GM12878 (cell line): ENCODE measurements around the gene MGAT5. TPM values are rescaled to one million over a fixed set of nuclear protein-coding genes. Genes with fewer than 3 reads are reported as not detected.

Source experiments
- ATAC-seq: fragments of 200-7000 bp; cut with Tn5 transposase; 3 replicates; pipeline ENCODE4 v1.9.1; 2020; ENCODE audit warnings: mild to moderate bottlenecking, moderate library complexity
- BruUV-seq: library from RNA; stranded (reverse); fragments of 400-500 nt; replicated peaks from 2 replicates; lab custom pipeline; 2021; lab: Mats Ljungman, UMichigan
- CTCF ChIA-PET: fragments of 300-600 bp; sonication (Branson Sonifier 250); formaldehyde crosslinking; extraction: SDS; loops from one replicate; lab custom pipeline; 2021; ENCODE audit warnings: inconsistent platforms; lab: Yijun Ruan, JAX
- POLR2A ChIA-PET: fragments of 350-600 bp; formaldehyde crosslinking; extraction: SDS; loops from one replicate; lab custom pipeline; 2021; ENCODE audit warnings: inconsistent platforms; lab: Charles Lee
- RAD21 ChIA-PET: fragments of 300-600 bp; sonication (Branson Sonifier 250); formaldehyde crosslinking; loops from one replicate; lab custom pipeline; 2023; ENCODE audit warnings: antibody characterized with exemption; ENCODE audit not compliant: unreplicated experiment; lab: Charles Lee
- SMC1A ChIA-PET: fragments of 300-600 bp; sonication (Branson Sonifier 250); formaldehyde crosslinking; loops from one replicate; lab custom pipeline; 2023; ENCODE audit not compliant: unreplicated experiment, uncharacterized antibody; lab: Charles Lee
- DNase-seq: peaks from one replicate; pipeline ENCODE4 v3.0.0-alpha.2; 2011; ENCODE audit warnings: low read depth, low spot score
- FAIRE-seq: peaks from 3 replicates; lab custom pipeline; 2011; peaks lifted over from hg19 to GRCh38; lab: Jason Lieb, UNC
- H2AFZ ChIP-seq: 2 replicates; pipeline ENCODE4 v1.6.0; 2011; ENCODE audit warnings: low read depth, low read length, control low read depth; ENCODE audit not compliant: control insufficient read depth
- H3K27ac ChIP-seq: 2 replicates; pipeline ENCODE4 v1.5.1; 2011; ENCODE audit warnings: control low read depth; ENCODE audit not compliant: control insufficient read depth, insufficient read depth
- H3K27me3 ChIP-seq, 2 experiments: replicated peaks in 1 of 2; 2 replicates each; pipeline versions ENCODE4 v1.6.0 to v1.6.1; 2011; ENCODE audit warnings: low read length in 1 of 2; ENCODE audit not compliant: control insufficient read depth in 2 of 2, insufficient read depth in 2 of 2
- H3K36me3 ChIP-seq, 2 experiments: 2 replicates each; pipeline ENCODE4 v1.5.1; 2011; ENCODE audit warnings: low read length in 1 of 2; ENCODE audit not compliant: control insufficient read depth in 2 of 2, insufficient read depth in 2 of 2
- H3K4me1 ChIP-seq: 2 replicates; pipeline ENCODE4 v1.6.1; 2011; ENCODE audit warnings: mild to moderate bottlenecking, low read length, moderate library complexity, mixed read lengths; ENCODE audit not compliant: control insufficient read depth, insufficient read depth
- H3K4me2 ChIP-seq: 2 replicates; pipeline ENCODE4 v1.6.0; 2011; ENCODE audit warnings: control low read depth; ENCODE audit not compliant: control insufficient read depth, insufficient read depth
- H3K4me3 ChIP-seq: fragments of 200-600 bp; sonication (generic); 2 replicates; pipeline ENCODE4 v1.5.1; 2016
- H3K79me2 ChIP-seq: 2 replicates; pipeline ENCODE4 v1.6.0; 2011; ENCODE audit warnings: low read length; ENCODE audit not compliant: control insufficient read depth, insufficient read depth
- H3K9ac ChIP-seq: 2 replicates; pipeline ENCODE4 v1.8.0; 2011; ENCODE audit warnings: low read length, control low read depth, mixed read lengths; ENCODE audit not compliant: control insufficient read depth, insufficient read depth
- H3K9me3 ChIP-seq: replicated peaks from 3 replicates; pipeline ENCODE4 v1.5.1; 2011; ENCODE audit warnings: mild to moderate bottlenecking, low read length; ENCODE audit not compliant: control insufficient read depth, insufficient read depth
- H4K20me1 ChIP-seq: 2 replicates; pipeline ENCODE4 v1.6.0; 2011; ENCODE audit not compliant: control insufficient read depth, insufficient read depth
- BACH1 ChIP-seq: fragments of 450-650 bp; IDR thresholded peaks from 2 replicates; pipeline ENCODE4 v1.6.1; 2017; ENCODE audit warnings: mild to moderate bottlenecking, borderline replicate concordance
- BCL3 ChIP-seq: IDR thresholded peaks from 2 replicates; pipeline ENCODE4 v1.6.1; 2011; ENCODE audit warnings: borderline replicate concordance, low read depth, mild to moderate bottlenecking, moderate library complexity, low read length; ENCODE audit not compliant: insufficient read depth, poor library complexity, severe bottlenecking
- EGR1 ChIP-seq, 2 experiments: IDR thresholded peaks; 1 replicate in 1 of 2; 2 replicates in 1 of 2; pipeline ENCODE4 v1.6.1; 2011 to 2012; ENCODE audit warnings: low read depth in 2 of 2, low read length in 2 of 2, borderline replicate concordance in 1 of 2, mild to moderate bottlenecking in 1 of 2, moderate library complexity in 1 of 2
- FOXM1 ChIP-seq: IDR thresholded peaks from 2 replicates; pipeline ENCODE4 v1.6.1; 2012; ENCODE audit warnings: low read depth, mild to moderate bottlenecking, inconsistent platforms, low read length, moderate library complexity
- HDGF ChIP-seq: fragments of 450-650 bp; IDR thresholded peaks from 2 replicates; pipeline ENCODE4 v1.6.1; 2016; ENCODE audit warnings: antibody characterized with exemption
- JUND ChIP-seq: IDR thresholded peaks from 2 replicates; pipeline ENCODE4 v1.6.1; 2012; ENCODE audit warnings: low read depth, mild to moderate bottlenecking, low read length, improper control_type of control experiment, moderate library complexity
- MEF2A ChIP-seq: IDR thresholded peaks from 2 replicates; pipeline ENCODE4 v1.6.1; 2011; ENCODE audit warnings: low read depth, mild to moderate bottlenecking, low read length, moderate library complexity; ENCODE audit not compliant: insufficient read depth
- SPI1 ChIP-seq: IDR thresholded peaks from 2 replicates; pipeline ENCODE4 v1.6.1; 2011; ENCODE audit warnings: low read depth, mild to moderate bottlenecking, low read length, moderate library complexity, borderline replicate concordance; ENCODE audit not compliant: insufficient read depth
- YY1 ChIP-seq: IDR thresholded peaks from 2 replicates; pipeline ENCODE4 v1.6.1; 2011; ENCODE audit warnings: low read depth, mild to moderate bottlenecking, low read length
- ZNF217 ChIP-seq: fragments of 450-650 bp; IDR thresholded peaks from 2 replicates; pipeline ENCODE4 v1.6.1; 2017; ENCODE audit warnings: antibody characterized with exemption, mild to moderate bottlenecking
- ZNF274 ChIP-seq: IDR thresholded peaks from one replicate; pipeline ENCODE4 v1.8.0; 2011; ENCODE audit not compliant: insufficient read length, insufficient read depth
- WGBS: methylation state at CpG from one replicate; pipeline ENCODE4 v1.1.6; 2016; ENCODE audit warnings: low lambda C conversion rate; ENCODE audit not compliant: insufficient replicate concordance, insufficient coverage; ENCODE audit errors: missing lambda C conversion rate; 5-methylcytosine and 5-hydroxymethylcytosine counted together
- in situ Hi-C: fragments of 300-500 bp; cut with MboI; formaldehyde crosslinking; loops from 9 replicates; pipeline ENCODE4 v1.14.3; 2018; ENCODE audit warnings: mixed read lengths
- intact Hi-C: fragments of 100-400 bp; cut with micrococcal nuclease; formaldehyde crosslinking; loops from one replicate; pipeline ENCODE4 v1.14.2; 2022; ENCODE audit not compliant: unreplicated experiment
- polyA plus RNA-seq, 11 experiments: library from polyadenylated mRNA; depleted of rRNA in 4 of 11; unstranded in 6 of 11; stranded (reverse) in 5 of 11; fragments of >200 nt; fragmentation: Nextera tagmentation in 4 of 11; fragmentation: Illumina TruSeq in 1 of 11; extraction: Ambion mirVana in 4 of 11; extraction: Trizol in 1 of 11; gene quantifications; 1 replicate in 1 of 11; 2 replicates in 10 of 11; pipeline versions ENCODE4 v1.2.1 to v1.2.3, GENCODE V29; 2011 to 2016; ENCODE audit warnings: inconsistent platforms in 2 of 11, missing spikeins in 2 of 11, low read depth in 1 of 11
- total RNA-seq, 4 experiments: library from RNA; depleted of rRNA in 3 of 4; stranded (reverse); fragments of >200 nt in 3 of 4; fragmentation: Illumina TruSeq in 1 of 4; extraction: Trizol in 1 of 4; gene quantifications; 2 replicates each; pipeline versions ENCODE4 v1.2.1 to v1.2.3, GENCODE V29; 2013 to 2021
- TF ChIP-seq, protein P1 (sequence below): fragments of 450-650 bp; IDR thresholded peaks from 2 replicates; pipeline ENCODE4 v1.6.1; 2016; ENCODE audit warnings: mild to moderate bottlenecking
- TF ChIP-seq, protein P2 (sequence below): fragments of 450-650 bp; conservative IDR thresholded peaks from 2 replicates; pipeline ENCODE4 v1.6.1; 2017; ENCODE audit warnings: mild to moderate bottlenecking, moderate library complexity

The MGAT5 gene
- total and polyA plus RNA-seq, 10 of the 15 experiments (the other 5 are each of a cell fraction or from before 2014, with no cell fraction given): 4.9 to 104 (median 36.2) TPM

DNA sequence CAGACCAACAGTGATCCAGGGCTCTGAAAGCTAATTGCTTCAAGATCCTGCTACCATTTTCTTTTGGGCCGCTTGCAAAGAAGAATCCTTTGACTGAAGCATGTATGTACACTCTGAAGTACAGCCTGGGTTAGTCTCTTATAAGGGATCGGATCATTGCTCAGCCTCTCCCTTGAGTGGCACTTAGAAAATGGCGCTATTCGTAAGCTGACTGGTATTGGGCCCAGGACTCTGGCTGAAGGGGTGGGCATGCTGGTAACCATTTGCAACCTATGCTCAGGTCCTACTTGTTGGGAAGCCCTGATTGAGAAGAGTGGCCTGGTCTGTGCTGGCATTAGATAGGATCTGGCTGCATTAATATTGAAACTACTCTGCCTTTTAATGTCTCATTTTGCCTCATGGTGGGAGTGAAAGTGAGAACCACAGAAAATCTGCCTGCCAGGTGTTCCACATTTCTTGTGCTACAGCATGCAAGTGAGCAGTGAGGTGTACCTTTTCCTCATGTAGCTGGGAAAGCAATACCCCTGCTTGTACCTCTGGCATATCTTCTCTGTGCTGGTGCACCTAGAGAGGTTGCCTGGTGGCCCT lies 661 bp upstream of the MGAT5 start:
- DNase-seq: peak; percentile 88
- H3K4me1 ChIP-seq: peaks cover 82% of the 10 kb centered on the region
- no peak overlapping the region for H2AFZ ChIP-seq
- ChIA-PET RAD21 (interaction anchor here (0.6 to 3.7 kb wide), 12 partner anchors 8 to 159 kb away, joined by 3 to 19 read pairs (median 4); no protein-coding TSS in a partner anchor), CTCF (interaction anchor here (0.9 to 2.7 kb wide), 10 partner anchors 8 to 158 kb away, joined by 3 to 20 read pairs (median 6); no protein-coding TSS in a partner anchor), SMC1A (interaction anchor here (0.6 to 5.7 kb wide), 20 partner anchors 8 to 159 kb away, joined by 3 to 27 read pairs (median 5); no protein-coding TSS in a partner anchor), POLR2A (interaction anchor here (1.2 to 1.9 kb wide), 4 partner anchors 9 to 36 kb away, joined by 3 to 6 read pairs (median 4); no protein-coding TSS in a partner anchor)
- in situ Hi-C loops: no loop called here
- H3K9me3 ChIP-seq: no peaks in the 10 kb centered on the region
- H3K36me3 ChIP-seq: peaks cover 3 to 10% of the 10 kb centered on the region in 2 experiments; a peak in 3 of 4 replicates
- H3K4me2 ChIP-seq: peak overlapping the region; percentile 32
- H3K9ac ChIP-seq: 0 out of 2 replicates have a peak overlapping the region, but pooled peaks have one; percentile 5
- H3K79me2 ChIP-seq: peaks cover 95% of the 10 kb centered on the region
- ATAC-seq: peak; percentile 78
- 53% methylated on average over 4 of the region's 4 CpGs for WGBS
- intact Hi-C loops: loop anchor here (1.0 to 2.0 kb wide), 2 partner anchors 22 to 30 kb away; no protein-coding TSS in a partner anchor
- H3K4me3 ChIP-seq: peak overlapping the region; percentile 21; the same call in 1 of the 2 replicates
- H3K27me3 ChIP-seq: no peaks in the 10 kb centered on the region
- BruUV-seq: no TSS peak
- peak overlapping the region; percentile 67 for H3K27ac ChIP-seq
- no peaks in the 10 kb centered on the region for H4K20me1 ChIP-seq
- peak; percentile 59 for FAIRE-seq
- TF ChIP-seq BACH1: 0 out of 2 replicates have a peak, but pooled peaks have one; percentile 30
- TF ChIP-seq, protein P1, sequence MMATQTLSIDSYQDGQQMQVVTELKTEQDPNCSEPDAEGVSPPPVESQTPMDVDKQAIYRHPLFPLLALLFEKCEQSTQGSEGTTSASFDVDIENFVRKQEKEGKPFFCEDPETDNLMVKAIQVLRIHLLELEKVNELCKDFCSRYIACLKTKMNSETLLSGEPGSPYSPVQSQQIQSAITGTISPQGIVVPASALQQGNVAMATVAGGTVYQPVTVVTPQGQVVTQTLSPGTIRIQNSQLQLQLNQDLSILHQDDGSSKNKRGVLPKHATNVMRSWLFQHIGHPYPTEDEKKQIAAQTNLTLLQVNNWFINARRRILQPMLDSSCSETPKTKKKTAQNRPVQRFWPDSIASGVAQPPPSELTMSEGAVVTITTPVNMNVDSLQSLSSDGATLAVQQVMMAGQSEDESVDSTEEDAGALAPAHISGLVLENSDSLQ: peak; percentile 58; the same call in 1 of the 2 replicates
- TF ChIP-seq FOXM1: peak; percentile 94; the same call in 1 of the 2 replicates
- TF ChIP-seq ZNF274: no peak
- TF ChIP-seq EGR1 (IDR thresholded peaks at IDR 0.05; ENCODE audit: borderline replicate concordance in 1 of 2, low read depth in 2 of 2, low read length in 2 of 2): no peak
- 0 out of 2 replicates have a peak, but pooled peaks have one; percentile 1 for TF ChIP-seq SPI1
- TF ChIP-seq, protein P2, sequence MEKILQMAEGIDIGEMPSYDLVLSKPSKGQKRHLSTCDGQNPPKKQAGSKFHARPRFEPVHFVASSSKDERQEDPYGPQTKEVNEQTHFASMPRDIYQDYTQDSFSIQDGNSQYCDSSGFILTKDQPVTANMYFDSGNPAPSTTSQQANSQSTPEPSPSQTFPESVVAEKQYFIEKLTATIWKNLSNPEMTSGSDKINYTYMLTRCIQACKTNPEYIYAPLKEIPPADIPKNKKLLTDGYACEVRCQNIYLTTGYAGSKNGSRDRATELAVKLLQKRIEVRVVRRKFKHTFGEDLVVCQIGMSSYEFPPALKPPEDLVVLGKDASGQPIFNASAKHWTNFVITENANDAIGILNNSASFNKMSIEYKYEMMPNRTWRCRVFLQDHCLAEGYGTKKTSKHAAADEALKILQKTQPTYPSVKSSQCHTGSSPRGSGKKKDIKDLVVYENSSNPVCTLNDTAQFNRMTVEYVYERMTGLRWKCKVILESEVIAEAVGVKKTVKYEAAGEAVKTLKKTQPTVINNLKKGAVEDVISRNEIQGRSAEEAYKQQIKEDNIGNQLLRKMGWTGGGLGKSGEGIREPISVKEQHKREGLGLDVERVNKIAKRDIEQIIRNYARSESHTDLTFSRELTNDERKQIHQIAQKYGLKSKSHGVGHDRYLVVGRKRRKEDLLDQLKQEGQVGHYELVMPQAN: no peak
- TF ChIP-seq HDGF: 0 out of 2 replicates have a peak, but pooled peaks have one; percentile 9
- TF ChIP-seq JUND: no peak
- 0 out of 2 replicates have a peak, but pooled peaks have one; percentile 71 for TF ChIP-seq ZNF217
- TF ChIP-seq BCL3: peak; percentile 76
- TF ChIP-seq MEF2A: peak; percentile 58; the same call in 1 of the 2 replicates
- TF ChIP-seq YY1: peak; percentile 46; the same call in 1 of the 2 replicates
